ENCODE measurements around the gene STAT4. TPM values are rescaled to one million over a fixed set of nuclear protein-coding genes. Genes with fewer than 3 reads are reported as not detected.

STAT4 gene
- total and polyA plus RNA-seq, 11 donors: 0.32 to 21.5 (median 1.9) TPM

DNA sequence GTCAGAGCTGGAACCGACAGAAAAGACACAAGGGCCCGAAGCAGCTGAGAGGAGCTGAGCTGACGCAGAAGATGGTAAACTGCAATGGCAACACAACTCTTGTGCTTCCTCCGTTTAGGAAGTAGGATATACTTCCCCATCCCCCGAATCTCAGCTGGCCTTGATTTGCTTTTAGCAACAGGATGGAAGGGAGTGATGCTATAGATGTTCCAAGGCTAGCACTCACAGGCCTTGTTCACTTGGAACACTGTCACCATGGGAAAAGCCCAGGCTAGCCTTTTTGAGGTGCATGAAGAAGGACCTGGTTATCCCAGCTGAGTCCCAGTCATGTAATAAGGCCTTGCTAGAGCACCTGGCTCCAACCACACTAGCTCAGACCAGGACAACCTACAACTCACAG is 162.9 kb downstream of the STAT4 start:
- no peak for DNase-seq
- intact Hi-C loops (cut with DNase I): no loop called here
- H3K27ac ChIP-seq: no peak overlapping the region
- H3K36me3 ChIP-seq: peaks cover 0 to 100% (median 100%) of the 10 kb centered on the region in 9 donors
- no peak for TF ChIP-seq POLR2A (IDR thresholded peaks at IDR 0.05)
- TF ChIP-seq, protein P1, sequence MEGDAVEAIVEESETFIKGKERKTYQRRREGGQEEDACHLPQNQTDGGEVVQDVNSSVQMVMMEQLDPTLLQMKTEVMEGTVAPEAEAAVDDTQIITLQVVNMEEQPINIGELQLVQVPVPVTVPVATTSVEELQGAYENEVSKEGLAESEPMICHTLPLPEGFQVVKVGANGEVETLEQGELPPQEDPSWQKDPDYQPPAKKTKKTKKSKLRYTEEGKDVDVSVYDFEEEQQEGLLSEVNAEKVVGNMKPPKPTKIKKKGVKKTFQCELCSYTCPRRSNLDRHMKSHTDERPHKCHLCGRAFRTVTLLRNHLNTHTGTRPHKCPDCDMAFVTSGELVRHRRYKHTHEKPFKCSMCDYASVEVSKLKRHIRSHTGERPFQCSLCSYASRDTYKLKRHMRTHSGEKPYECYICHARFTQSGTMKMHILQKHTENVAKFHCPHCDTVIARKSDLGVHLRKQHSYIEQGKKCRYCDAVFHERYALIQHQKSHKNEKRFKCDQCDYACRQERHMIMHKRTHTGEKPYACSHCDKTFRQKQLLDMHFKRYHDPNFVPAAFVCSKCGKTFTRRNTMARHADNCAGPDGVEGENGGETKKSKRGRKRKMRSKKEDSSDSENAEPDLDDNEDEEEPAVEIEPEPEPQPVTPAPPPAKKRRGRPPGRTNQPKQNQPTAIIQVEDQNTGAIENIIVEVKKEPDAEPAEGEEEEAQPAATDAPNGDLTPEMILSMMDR (IDR thresholded peaks at IDR 0.05): no peak
- H3K9me3 ChIP-seq: no peaks in the 10 kb centered on the region
- H3K4me3 ChIP-seq: no peak overlapping the region
- 91 to 95% (median 93%) methylated on average over 5 of the region's 5 CpGs for WGBS, 4 donors
- no peak for ATAC-seq
- peaks cover 0 to 8% (median 0%) of the 10 kb centered on the region in 12 donors for H3K4me1 ChIP-seq
- no peaks in the 10 kb centered on the region for H3K27me3 ChIP-seq

DNA sequence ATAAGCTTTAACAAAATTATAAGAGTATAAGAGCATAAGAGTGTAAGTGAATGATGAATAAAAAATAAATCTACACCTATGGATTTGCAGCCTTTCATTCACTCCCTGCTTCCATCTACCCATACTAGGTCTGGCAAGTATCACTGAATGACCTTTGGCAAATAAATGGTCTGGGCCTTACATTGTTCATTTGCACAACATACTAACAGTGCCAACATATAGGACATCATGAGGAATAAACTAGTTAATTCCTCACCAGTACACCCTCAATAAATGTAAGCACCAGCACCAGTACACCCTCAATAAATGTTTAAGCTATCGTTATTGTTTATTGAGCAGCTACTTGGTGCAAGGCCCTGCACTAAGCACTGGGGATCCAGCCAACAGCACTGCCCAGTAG is 163.7 kb downstream of the STAT4 start:
- no peak for DNase-seq
- 95 to 100% (median 99%) methylated on average over 1 of the region's 1 CpG for WGBS, 4 donors
- Histone ChIP-seq H3K4me1 (peaks cover 0 to 16% (median 0%) of the 10 kb centered on the region in 12 donors), H3K36me3 (peaks cover 0 to 100% (median 100%) of the 10 kb centered on the region in 9 donors), H3K27ac (no peak overlapping the region), H3K9me3 (no peaks in the 10 kb centered on the region), H3K27me3 (no peaks in the 10 kb centered on the region), H3K4me3 (no peak overlapping the region)
- no peak for ATAC-seq
- intact Hi-C loops (cut with DNase I): no loop called here
- TF ChIP-seq, protein P1 (IDR thresholded peaks at IDR 0.05): no peak
- no peak for TF ChIP-seq POLR2A (IDR thresholded peaks at IDR 0.05)

DNA sequence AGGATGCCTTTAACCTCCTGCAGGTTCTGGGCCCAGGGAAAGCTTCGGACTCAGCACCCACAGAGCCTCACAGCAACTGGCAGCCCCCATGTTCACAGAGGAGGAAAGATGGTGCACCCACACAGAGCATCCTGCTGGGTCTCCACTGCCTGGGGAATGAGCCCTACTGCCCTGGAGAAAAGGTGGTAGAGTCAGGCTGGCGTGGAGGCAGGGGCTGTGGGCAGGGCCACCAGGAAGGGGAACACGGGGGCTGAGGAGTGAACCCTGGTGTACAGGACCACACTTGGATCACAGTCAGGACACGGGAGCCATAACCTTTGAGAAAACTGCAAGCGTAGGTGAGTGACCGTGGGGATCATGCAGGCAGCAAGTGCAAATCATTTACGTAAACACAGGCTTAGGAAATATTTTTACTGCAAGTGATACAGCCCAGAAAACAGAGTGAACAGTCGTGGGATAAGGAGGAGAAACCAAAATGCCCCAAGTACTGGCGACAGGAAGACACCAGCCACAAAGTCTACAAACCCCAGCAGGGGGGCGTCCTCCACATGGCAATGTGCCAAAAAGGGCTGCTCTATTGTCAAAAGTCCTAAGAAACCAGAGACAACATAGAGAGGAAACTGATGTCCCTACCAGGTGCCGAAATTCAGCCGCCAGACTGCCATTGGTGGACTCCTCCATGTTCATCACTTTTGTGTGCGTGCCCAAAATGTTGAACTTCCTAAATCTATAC is 164.4 kb downstream of the STAT4 start:
- intact Hi-C loops (cut with DNase I): no loop called here
- TF ChIP-seq POLR2A (IDR thresholded peaks at IDR 0.05): no peak
- Histone ChIP-seq H3K27ac (no peak overlapping the region), H3K36me3 (peaks cover 0 to 100% (median 100%) of the 10 kb centered on the region in 9 donors), H3K4me1 (peaks cover 0 to 23% (median 0%) of the 10 kb centered on the region in 12 donors), H3K27me3 (no peaks in the 10 kb centered on the region), H3K9me3 (no peaks in the 10 kb centered on the region), H3K4me3 (no peak overlapping the region)
- DNase-seq: no peak
- ATAC-seq: no peak
- WGBS, 4 donors: 86 to 88% (median 88%) methylated on average over 13 of the region's 13 CpGs

DNA sequence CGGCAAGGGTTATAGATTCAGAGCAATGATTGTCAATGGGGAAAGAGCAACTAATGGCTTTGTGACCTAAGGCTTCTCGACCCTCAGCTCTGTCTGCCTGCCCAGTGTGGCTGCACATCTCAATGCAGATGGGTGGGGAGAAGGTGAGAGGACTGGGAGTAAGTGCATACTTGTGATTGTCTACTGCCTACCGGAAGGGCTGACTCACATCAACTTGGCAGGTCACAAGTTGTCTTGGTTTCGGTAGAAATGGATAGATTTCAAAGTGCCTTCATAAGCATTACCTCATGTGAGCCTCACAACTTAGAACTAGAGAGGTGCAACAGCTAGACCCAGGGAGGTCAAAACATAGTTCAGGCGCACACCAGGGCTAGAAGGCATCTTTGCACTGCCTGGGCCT is 166.2 kb downstream of the STAT4 start:
- H3K9me3 ChIP-seq: no peaks in the 10 kb centered on the region
- DNase-seq: no peak
- intact Hi-C loops (cut with DNase I): loop anchor here in 1 of 10 donors (5.0 kb wide), 1 partner anchor 122 kb away; no protein-coding TSS in a partner anchor

More for the DNA sequence above, 166.2 kb downstream of the STAT4 start:
- ATAC-seq: no peak
- H3K27me3 ChIP-seq: no peaks in the 10 kb centered on the region
- TF ChIP-seq, protein P1 (IDR thresholded peaks at IDR 0.05): no peak
- TF ChIP-seq POLR2A (IDR thresholded peaks at IDR 0.05): no peak
- H3K36me3 ChIP-seq: peaks cover 0 to 100% (median 88%) of the 10 kb centered on the region in 9 donors
- H3K4me3 ChIP-seq: no peak overlapping the region
- WGBS, 4 donors: 79 to 84% (median 83%) methylated on average over 5 of the region's 5 CpGs
- H3K27ac ChIP-seq: no peak overlapping the region
- peaks cover 3 to 39% (median 14%) of the 10 kb centered on the region in 12 donors for H3K4me1 ChIP-seq

Measured in heart left ventricle (tissue), 16 donors.